NT2/D1 (cell line): ENCODE results near the gene CEP19.
"Not testable (repeated sequence)": the region's sequence is repeated elsewhere in the genome, so short reads cannot be mapped to it uniquely, and the experiment has no call there.

ENCODE experiments used
- SUZ12 ChIP-seq: IDR thresholded peaks from 2 replicates; pipeline ENCODE4 v1.6.1; 2011; ENCODE audit not compliant: insufficient read length, insufficient read depth; ENCODE audit errors: extremely low read depth
- YY1 ChIP-seq: IDR thresholded peaks from 2 replicates; pipeline ENCODE4 v1.6.1; 2011; ENCODE audit not compliant: insufficient read length, insufficient read depth
- ZNF274 ChIP-seq: IDR thresholded peaks from 2 replicates; pipeline ENCODE4 v1.6.1; 2011; ENCODE audit warnings: mild to moderate bottlenecking, low read depth, low read length

DNA sequence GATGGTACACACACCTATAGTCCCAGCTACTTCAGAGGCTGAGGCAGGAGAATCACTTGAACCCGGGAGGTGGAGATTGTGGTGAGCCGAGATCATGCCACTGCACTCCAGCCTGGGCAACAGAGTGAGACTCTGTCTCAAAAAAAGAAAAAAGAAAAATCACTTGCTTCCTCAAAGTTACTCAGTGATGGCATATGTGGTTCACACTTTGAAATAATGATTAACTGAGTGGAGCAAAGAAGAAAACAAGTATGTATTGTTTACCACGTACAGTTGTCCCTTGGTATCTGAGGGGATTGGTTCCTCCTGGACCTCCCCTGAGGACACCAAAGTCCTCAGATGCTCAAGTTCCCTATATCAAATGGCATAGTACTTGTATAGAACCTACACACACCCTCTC lies 5.1 kb upstream of the CEP19 start:
- TF ChIP-seq YY1, SUZ12, ZNF274: not testable (repeated sequence)
